HG02981 (cell line): ENCODE results near the gene HS3ST3A1.
"Not testable (repeated sequence)": the region's sequence is repeated elsewhere in the genome, so short reads cannot be mapped to it uniquely, and the experiment has no call there.

ENCODE experiments used
- ATAC-seq: cut with Tn5 transposase; IDR thresholded peaks from one replicate; pipeline ENCODE4 v1.9.1; 2021; ENCODE audit warnings: mild to moderate bottlenecking, moderate library complexity; ENCODE audit not compliant: unreplicated experiment

The HS3ST3A1 gene

GRCh38 chr17:13576661-13577526 is 24.8 kb downstream of the HS3ST3A1 start:
- no peak for ATAC-seq

DNA sequence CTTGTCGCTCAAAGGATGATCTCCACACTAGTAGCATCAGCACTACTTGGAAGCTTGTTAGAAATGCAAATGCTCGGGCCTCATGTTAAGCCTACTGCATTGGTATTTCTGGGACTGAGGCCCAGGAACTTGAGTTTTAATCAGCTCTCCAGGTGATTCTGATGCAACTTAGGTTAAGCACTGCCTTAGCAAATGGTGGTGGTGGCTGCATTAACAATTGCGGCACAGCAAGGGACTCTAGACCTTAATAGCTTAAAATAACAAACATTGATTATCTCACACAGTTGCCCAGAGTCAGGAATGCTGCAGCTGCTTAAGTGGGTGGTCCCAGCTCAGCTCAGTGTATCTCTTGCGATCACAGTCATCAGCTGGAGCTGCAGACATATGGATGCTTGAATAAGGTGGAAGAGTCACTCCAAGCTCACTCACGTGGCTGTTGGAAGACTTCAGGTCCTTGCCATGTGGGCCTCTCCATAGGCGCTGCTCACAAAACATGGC is 25.8 kb downstream of the HS3ST3A1 start:
- no peak for ATAC-seq

DNA sequence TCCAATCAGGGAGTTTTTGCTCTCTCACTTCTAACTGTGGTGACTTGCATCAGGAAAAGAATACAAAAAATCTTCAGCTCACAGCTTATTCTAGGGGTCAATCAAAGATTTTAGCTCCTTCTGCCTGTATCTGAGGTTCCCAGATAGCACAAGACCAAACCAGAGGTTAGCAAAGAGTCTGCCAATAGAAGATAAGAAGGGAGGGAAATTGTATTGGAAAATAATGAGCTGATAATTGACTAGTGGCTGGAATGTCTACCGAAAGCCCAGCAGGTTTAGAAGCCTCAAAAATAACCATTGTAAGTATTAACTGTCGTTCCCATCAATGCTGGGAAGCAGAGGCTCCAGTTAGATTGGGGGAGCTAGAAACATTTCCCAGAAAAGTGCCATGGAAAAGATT is 26.3 kb downstream of the HS3ST3A1 start:
- ATAC-seq: no peak

DNA sequence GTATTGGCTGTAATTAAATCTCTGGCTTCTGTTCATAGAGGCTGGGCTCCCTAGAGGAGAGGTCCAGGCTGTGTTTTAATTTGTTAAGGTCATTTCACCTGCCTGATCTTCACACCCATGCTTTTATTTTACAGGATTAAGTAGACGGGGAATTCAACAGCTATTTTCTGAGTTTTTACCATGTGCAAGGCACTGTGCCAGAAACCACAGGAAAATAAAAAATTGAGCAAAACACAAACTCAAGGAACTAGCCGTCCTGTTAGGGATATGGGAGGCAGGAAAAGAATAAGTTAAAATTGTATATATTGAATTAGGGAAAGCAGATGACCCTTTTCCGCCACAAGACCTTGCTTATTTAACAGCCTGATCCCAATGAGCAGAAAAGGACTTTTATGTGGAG is 29.1 kb downstream of the HS3ST3A1 start:
- ATAC-seq: no peak

- no peak for ATAC-seq
Measured at GRCh38 chr17:13569398-13570123, 32.2 kb downstream of the HS3ST3A1 start.

GRCh38 chr17:13568582-13569397 is 32.9 kb downstream of the HS3ST3A1 start:
- no peak for ATAC-seq

GRCh38 chr17:13563866-13564265 is 37.9 kb downstream of the HS3ST3A1 start:
- ATAC-seq: no peak

GRCh38 chr17:13562271-13562800 is 39.4 kb downstream of the HS3ST3A1 start:
- ATAC-seq: no peak

- no peak for ATAC-seq
Measured at GRCh38 chr17:13561606-13562270, 40.0 kb downstream of the HS3ST3A1 start.

DNA sequence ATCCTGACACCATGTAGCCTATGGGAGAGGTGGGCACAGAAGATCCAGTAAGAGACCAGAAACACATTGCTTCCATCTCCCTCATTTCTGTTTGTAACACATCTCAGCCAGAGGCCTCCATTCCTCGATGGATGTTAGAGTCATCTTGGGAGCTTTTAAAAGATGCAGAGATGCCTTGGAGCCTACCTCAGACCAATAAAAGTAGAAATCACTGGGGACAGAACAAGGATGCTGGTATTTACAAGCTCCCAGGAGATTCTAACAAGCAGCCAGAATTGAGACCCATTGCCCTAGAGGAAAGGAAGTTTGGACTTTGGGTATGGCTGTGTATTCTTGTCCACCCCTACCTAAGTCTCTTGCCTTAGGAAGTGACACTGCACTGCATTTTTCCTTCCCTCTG is 40.8 kb downstream of the HS3ST3A1 start:
- ATAC-seq: no peak

DNA sequence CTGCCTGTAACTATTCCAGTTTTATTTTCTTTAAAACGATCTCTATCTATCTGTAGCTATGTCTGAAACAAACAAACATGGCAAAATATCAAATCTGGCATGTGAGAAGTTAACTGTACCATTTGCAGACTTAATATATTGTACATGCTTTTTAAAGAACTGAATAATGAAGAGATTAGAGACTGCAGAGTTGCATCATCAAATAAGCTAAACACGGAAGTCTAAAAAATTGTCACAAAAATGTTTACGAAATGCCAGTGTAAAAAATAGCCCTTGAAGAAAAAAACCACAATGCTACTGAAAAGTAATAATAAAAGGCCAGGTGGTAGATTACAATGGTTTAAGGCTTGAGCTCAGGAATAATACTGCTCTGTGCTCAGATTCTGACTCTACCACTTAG is 43.1 kb downstream of the HS3ST3A1 start:
- no peak for ATAC-seq

- no peak for ATAC-seq
Measured at GRCh38 chr17:13557077-13557476, 44.7 kb downstream of the HS3ST3A1 start.

DNA sequence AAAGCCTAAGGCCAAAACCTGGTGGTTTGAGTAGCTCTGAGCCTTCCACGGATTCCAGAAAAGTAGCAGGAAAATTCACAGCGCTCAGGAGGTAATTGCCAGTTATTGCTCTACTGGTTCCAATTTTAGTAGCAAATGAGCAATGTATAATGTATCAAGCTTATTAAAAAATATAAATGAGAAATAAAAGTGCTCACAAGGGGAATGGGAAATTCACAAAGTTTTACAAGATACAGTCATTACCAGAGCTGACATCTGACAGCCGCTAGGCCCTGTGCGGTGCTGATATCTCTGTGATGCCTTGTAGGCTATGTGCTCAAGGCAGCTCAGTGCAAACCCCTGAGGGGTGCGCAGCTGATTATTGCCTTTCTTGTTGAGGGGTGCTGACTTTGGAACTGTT is 47.5 kb downstream of the HS3ST3A1 start:
- ATAC-seq: no peak

DNA sequence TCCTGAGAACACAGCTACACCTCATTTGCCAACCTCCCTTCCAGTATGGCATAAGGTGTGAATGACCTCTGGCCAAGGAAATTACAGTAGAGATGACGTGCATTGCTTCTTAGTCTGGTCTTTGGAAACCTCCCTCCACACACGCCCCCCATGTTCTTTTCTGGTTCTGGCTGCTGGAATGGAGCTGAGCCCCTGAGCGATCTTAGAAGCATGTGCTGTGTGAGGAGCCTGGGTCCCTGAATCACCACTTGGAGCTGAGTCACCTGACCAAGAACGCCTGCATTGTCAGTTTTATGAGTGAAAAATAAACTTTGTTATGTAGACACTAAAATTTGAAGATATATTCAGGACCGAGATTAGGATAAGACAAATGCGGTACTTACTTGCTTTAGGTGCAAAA is 51.4 kb downstream of the HS3ST3A1 start:
- ATAC-seq: no peak

DNA sequence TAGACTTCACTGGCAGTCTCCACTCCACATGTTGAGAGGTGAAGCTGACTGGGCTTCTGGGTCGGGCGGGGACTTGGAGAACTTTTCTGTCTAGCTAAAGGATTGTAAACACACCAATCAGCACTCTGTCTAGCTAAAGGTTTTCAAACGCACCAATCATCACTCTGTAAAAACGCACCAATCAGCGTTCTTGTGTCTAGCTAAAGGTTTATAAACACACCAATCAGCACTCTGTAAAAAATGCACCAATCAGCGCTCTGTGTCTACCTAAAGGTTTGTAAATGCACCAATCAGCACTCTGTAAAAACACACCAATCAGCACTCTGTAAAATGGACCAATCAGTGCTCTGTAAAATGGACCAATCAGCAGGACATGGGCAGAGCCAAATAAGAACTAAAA is 53.2 kb downstream of the HS3ST3A1 start:
- not testable (repeated sequence) for ATAC-seq

DNA sequence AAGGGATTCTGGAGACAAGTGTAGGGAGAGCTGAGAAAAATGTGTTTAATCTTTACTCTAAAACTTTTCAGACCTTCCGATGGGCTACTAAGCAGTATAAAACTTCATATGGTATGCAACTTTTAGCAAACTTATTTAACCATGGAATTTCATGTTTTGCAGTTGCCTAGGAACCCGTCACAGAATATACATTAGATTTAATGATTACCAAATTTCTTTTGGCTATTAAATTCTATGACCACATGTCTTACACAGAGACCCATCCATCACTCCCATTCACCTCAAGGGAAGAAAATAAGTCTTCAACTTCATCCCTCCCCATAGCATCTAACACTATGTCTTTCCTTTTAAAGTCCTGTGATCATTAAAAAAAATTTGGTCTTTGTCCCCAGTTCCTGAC is 54.9 kb downstream of the HS3ST3A1 start:
- ATAC-seq: no peak

GRCh38 chr17:13545941-13546340 is 55.8 kb downstream of the HS3ST3A1 start:
- ATAC-seq: no peak

DNA sequence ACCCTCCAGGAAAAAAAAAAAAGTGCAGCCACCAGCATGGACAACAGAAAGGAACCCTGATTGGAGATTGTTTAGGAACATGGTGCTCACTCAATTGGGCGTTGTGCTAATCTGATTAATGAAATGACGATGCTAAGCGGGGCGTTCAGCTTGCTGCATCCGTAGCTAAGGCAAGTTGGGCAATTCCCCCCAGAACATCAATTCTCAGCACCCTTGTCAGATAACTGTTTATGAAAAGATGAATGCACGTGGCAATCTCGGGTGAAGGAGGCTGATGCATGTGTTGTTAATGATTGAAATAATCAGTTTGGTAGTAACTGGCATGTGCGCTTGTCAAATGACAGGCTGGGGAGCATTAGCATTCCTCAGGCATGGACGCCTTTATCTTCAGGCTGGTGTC is 57.0 kb downstream of the HS3ST3A1 start:
- ATAC-seq: no peak

- ATAC-seq: no peak
Measured at GRCh38 chr17:13544292-13544691, 57.4 kb downstream of the HS3ST3A1 start.

- no peak for ATAC-seq
Measured at GRCh38 chr17:13542636-13543035, 59.1 kb downstream of the HS3ST3A1 start.
